ENCODE results near the gene TOP3B.

The TOP3B gene

GRCh38 chr22:21981874-21982273 lies 713 bp downstream of the TOP3B start:
- TF ChIP-seq CTCF (IDR thresholded peaks at IDR 0.05; ENCODE audit: low read depth, low read length, poor library complexity, severe bottlenecking) (no peak), EZH2phosphoT487 (IDR thresholded peaks at IDR 0.05; ENCODE audit: borderline replicate concordance, low read length) (no peak)
- Histone ChIP-seq H3K4me1 (ENCODE audit: control insufficient read depth, low read length) (peaks cover 16% of the 10 kb centered on the region), H3K9me3 (ENCODE audit: control insufficient read depth, insufficient read depth, low read length) (no peaks in the 10 kb centered on the region), H3K27me3 (ENCODE audit: control insufficient read depth, low read length) (no peaks in the 10 kb centered on the region), H3K27ac (ENCODE audit: low read depth, low read length) (peak overlapping the region; percentile 40; the same call in 1 of the 2 replicates), H4K20me1 (ENCODE audit: control insufficient read depth, insufficient read depth, low read depth, low read length) (no peaks in the 10 kb centered on the region), H3K79me2 (ENCODE audit: control insufficient read depth, low read length) (peaks cover 55% of the 10 kb centered on the region), H3F3A (ENCODE audit: control insufficient read depth, insufficient read depth) (no peaks in the 10 kb centered on the region; the same call in 1 of the 2 replicates), H3K36me3 (ENCODE audit: control insufficient read depth, low read length) (peaks cover 36% of the 10 kb centered on the region), H3K4me3 (ENCODE audit: low read length) (peak overlapping the region; percentile 97), H3K9me2 (replicated peaks; ENCODE audit: control insufficient read depth, low read length) (no peaks in the 10 kb centered on the region), H3K4me2 (ENCODE audit: low read length) (peak overlapping the region; percentile 76)

DNA sequence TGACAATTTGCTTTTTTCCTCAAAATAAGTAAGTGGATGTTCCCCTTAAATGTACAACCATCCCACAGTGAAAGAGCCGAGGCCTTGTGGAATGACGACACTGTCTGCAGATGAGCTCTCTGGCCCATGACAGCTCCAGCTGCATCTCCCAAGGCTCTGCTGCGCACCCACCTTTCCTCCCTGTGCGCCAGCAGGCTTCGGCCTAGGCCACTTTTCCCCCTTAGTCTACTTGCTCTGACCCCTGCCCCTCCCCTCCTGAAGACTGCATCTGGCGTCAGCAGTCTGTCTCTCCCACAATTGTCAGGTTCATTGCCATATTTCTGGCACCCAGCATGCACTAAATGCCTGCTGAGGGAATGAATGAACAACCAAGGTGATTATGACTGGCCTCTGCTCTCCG lies 2.0 kb downstream of the TOP3B start:
- peaks cover 16% of the 10 kb centered on the region for H3K4me1 ChIP-seq (ENCODE audit: control insufficient read depth, low read length)
- no peaks in the 10 kb centered on the region; the same call in 1 of the 2 replicates for H3F3A ChIP-seq (ENCODE audit: control insufficient read depth, insufficient read depth)
- H3K4me2 ChIP-seq (ENCODE audit: low read length), result peak overlapping the region; percentile 76
- H3K4me3 ChIP-seq (ENCODE audit: low read length), result no peak overlapping the region
- H4K20me1 ChIP-seq (ENCODE audit: control insufficient read depth, insufficient read depth, low read depth, low read length), result no peaks in the 10 kb centered on the region; the same call in 1 of the 2 replicates
- H3K9me3 ChIP-seq (ENCODE audit: control insufficient read depth, insufficient read depth, low read length), result no peaks in the 10 kb centered on the region
- no peaks in the 10 kb centered on the region for H3K9me2 ChIP-seq (replicated peaks; ENCODE audit: control insufficient read depth, low read length)
- no peak overlapping the region for H3K27ac ChIP-seq (ENCODE audit: low read depth, low read length)
- peaks cover 48% of the 10 kb centered on the region for H3K36me3 ChIP-seq (ENCODE audit: control insufficient read depth, low read length)
- no peaks in the 10 kb centered on the region for H3K27me3 ChIP-seq (ENCODE audit: control insufficient read depth, low read length)
- H3K79me2 ChIP-seq (ENCODE audit: control insufficient read depth, low read length), result peaks cover 69% of the 10 kb centered on the region
- TF ChIP-seq CTCF (IDR thresholded peaks at IDR 0.05; ENCODE audit: low read depth, low read length, poor library complexity, severe bottlenecking) (no peak), EZH2phosphoT487 (IDR thresholded peaks at IDR 0.05; ENCODE audit: borderline replicate concordance, low read length) (no peak)

DNA sequence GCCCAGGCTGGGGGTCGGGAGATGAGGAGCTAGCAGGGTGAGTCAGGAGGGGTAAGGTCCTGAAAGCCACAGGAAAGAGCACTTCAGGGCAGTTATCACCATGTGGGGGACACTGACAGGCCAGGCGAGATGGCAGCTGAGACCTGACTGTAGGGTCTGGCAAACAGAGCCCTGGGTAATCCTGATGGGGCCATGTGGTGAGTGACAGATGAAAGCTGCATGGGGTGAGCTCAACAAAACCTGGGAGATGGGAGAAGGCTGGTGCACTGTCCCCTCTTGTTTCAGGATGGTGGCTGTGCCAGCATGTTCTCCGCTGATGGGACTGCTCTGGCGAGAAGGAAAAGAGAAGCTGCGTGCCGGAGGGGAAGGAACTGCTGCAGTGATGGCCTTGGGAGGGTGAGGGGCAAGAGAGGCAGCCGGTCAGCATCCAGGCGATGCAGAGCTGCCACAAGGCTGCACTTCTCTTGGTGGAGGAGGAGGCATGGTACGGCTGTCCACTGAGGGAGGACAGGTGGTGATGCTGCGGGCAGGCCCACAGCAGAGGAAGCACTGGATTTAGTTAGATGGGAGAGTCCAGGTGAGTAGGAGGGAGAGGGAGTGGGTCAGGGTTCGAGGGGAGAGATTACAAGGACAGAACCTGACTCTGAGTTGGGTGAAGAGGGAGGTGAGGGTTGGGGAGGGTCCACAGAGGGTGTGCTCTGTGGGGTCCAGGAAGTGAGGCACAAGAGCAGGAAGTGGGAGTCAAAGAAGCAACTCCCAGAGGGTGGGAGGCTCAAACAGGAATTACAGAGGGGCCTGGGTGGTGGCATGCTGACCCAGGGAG lies 3.8 kb downstream of the TOP3B start:
- no peaks in the 10 kb centered on the region; the same call in 1 of the 2 replicates for H4K20me1 ChIP-seq (ENCODE audit: control insufficient read depth, insufficient read depth, low read depth, low read length)
- H3K27ac ChIP-seq (ENCODE audit: low read depth, low read length), result no peak overlapping the region
- no peaks in the 10 kb centered on the region; the same call in 1 of the 2 replicates for H3F3A ChIP-seq (ENCODE audit: control insufficient read depth, insufficient read depth)
- H3K4me1 ChIP-seq (ENCODE audit: control insufficient read depth, low read length), result peaks cover 16% of the 10 kb centered on the region
- no peak overlapping the region for H3K4me3 ChIP-seq (ENCODE audit: low read length)
- H3K36me3 ChIP-seq (ENCODE audit: control insufficient read depth, low read length), result peaks cover 66% of the 10 kb centered on the region
- no peaks in the 10 kb centered on the region for H3K27me3 ChIP-seq (ENCODE audit: control insufficient read depth, low read length)
- no peaks in the 10 kb centered on the region for H3K9me2 ChIP-seq (replicated peaks; ENCODE audit: control insufficient read depth, low read length)
- TF ChIP-seq EZH2phosphoT487 (IDR thresholded peaks at IDR 0.05; ENCODE audit: borderline replicate concordance, low read length) (no peak), CTCF (IDR thresholded peaks at IDR 0.05; ENCODE audit: low read depth, low read length, poor library complexity, severe bottlenecking) (no peak)
- no peak overlapping the region for H3K4me2 ChIP-seq (ENCODE audit: low read length)
- H3K79me2 ChIP-seq (ENCODE audit: control insufficient read depth, low read length), result peaks cover 72% of the 10 kb centered on the region
- no peaks in the 10 kb centered on the region for H3K9me3 ChIP-seq (ENCODE audit: control insufficient read depth, insufficient read depth, low read length)

Measured in DOHH2 (cell line).